ENCODE data around the gene TMED6.
"Not testable (repeated sequence)": the region's sequence is repeated elsewhere in the genome, so short reads cannot be mapped to it uniquely, and the experiment has no call there.

Gene TMED6

DNA sequence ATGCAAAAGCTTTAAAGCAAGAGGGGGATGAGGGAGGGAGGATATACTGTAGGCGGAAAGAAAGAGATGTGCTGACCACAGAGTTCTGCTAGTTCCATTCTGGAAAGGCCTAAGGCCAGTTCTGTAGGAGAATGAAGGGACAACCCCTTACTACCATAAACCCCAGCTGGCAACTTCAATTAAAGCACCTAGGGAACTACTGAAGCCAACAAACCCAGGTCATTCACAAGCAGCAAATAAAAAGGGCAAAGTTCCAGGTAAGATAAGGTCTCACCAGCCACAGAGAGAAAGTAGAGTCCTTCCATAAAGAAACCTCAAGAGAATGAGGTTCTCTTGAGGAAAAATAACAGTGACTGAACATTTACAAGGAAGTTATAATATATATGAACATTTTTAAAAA, 21.4 kb upstream of the TMED6 start:
- Mint-ChIP-seq H3K27ac (no peak overlapping the region), H3K36me3 (ENCODE audit: low read depth) (peaks cover 70% of the 10 kb centered on the region)

DNA sequence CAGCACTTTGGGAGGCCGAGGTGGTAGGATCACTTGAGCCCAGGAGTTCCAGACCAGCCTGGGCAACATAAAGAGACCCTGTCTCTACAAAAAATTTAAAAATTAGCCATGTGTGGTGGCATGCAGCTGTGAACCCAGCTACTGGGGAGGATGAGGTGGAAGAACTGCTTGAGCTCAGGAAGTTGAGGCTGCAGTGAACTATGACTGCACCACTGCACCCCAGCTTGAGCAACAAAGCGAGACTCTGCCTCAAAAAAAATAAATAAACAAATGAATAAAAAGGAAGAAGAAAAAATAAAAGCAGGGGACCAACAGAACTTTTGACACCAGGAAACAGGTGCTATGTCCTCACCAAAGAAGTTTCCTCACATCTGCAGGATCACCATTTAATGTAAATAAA, 20.0 kb upstream of the TMED6 start:
- peaks cover 72% of the 10 kb centered on the region for H3K36me3 Mint-ChIP-seq (ENCODE audit: low read depth)
- no peaks in the 10 kb centered on the region for H3K27me3 Mint-ChIP-seq
- H3K9me3 Mint-ChIP-seq, result no peaks in the 10 kb centered on the region
- no peak overlapping the region for H3K4me3 Mint-ChIP-seq
- H3K4me1 Mint-ChIP-seq (ENCODE audit: low read depth), result peaks cover 26% of the 10 kb centered on the region
- no peak overlapping the region for H3K27ac Mint-ChIP-seq

More for the DNA sequence above, 21.4 kb upstream of the TMED6 start:
- Mint-ChIP-seq H3K4me3 (no peak overlapping the region), H3K4me1 (ENCODE audit: low read depth) (peaks cover 21% of the 10 kb centered on the region), H3K9me3 (no peaks in the 10 kb centered on the region), H3K27me3 (no peaks in the 10 kb centered on the region)

DNA sequence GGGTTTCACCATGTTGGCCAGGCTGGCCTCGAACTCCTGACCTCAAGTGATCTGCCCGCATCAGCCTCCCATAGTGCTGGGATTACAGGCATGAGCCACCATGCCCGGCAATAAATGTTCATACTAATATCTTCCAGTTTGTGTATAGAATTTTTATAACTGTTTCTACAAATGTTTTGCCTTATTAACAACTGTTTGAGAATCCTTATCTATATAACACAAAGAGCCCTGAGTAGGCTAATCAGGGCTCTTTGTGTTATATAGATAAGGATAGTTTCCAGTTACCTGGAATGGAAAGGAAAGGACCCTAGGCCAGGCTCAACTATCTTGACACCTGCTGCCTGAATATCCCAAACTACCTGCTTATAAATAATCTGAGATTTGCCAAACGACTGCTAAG, 17.3 kb upstream of the TMED6 start:
- Mint-ChIP-seq H3K9me3 (no peaks in the 10 kb centered on the region), H3K27me3 (no peaks in the 10 kb centered on the region), H3K4me3 (no peak overlapping the region), H3K4me1 (ENCODE audit: low read depth) (peaks cover 32% of the 10 kb centered on the region), H3K27ac (no peak overlapping the region), H3K36me3 (ENCODE audit: low read depth) (peaks cover 74% of the 10 kb centered on the region)

DNA sequence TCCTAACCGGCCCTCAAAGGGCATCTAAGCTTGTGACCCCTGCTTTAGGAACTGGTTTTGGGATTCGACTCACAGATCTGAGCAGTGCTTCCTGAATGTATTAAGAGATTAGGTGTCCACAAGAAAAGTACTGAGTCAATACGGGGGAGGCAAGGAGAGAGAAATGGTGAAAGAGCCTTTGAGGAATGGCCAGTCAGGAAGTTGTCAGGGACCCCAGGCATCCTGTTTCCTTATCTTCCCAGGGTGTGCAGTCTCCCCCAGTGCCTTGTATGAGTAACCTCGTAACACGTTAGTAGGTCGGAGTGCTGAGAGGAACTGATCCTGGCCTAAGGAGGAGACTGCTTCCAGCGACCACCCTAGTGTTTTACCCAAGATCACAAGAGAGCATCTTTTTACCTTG, 16.4 kb upstream of the TMED6 start:
- H3K27me3 Mint-ChIP-seq, result no peaks in the 10 kb centered on the region
- no peak overlapping the region for H3K4me3 Mint-ChIP-seq
- peaks cover 71% of the 10 kb centered on the region for H3K36me3 Mint-ChIP-seq (ENCODE audit: low read depth)
- no peaks in the 10 kb centered on the region for H3K9me3 Mint-ChIP-seq
- H3K4me1 Mint-ChIP-seq (ENCODE audit: low read depth), result peaks cover 25% of the 10 kb centered on the region
- H3K27ac Mint-ChIP-seq, result peak overlapping the region; percentile 17

DNA sequence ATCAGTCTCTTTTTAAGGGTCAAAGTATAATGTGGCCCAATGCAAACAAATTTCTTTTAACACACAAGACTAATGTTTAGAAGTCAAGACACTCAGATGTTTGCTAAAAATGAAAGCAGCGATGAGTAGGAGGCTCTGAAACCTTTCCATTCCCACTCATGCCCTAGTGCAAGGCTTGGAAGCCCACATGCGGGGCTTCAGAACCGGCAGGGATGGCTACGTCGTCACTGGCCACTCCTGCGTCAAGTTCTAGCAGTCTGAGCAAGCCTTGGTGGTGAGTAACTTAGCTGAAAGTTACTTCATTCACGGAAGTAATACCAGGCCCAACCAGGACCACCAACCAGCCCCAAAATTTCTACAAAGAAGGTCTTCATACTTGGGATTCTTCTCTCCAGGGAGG, 14.8 kb upstream of the TMED6 start:
- no peaks in the 10 kb centered on the region for H3K9me3 Mint-ChIP-seq
- peaks cover 13% of the 10 kb centered on the region for H3K4me1 Mint-ChIP-seq (ENCODE audit: low read depth)
- H3K27me3 Mint-ChIP-seq, result no peaks in the 10 kb centered on the region

DNA sequence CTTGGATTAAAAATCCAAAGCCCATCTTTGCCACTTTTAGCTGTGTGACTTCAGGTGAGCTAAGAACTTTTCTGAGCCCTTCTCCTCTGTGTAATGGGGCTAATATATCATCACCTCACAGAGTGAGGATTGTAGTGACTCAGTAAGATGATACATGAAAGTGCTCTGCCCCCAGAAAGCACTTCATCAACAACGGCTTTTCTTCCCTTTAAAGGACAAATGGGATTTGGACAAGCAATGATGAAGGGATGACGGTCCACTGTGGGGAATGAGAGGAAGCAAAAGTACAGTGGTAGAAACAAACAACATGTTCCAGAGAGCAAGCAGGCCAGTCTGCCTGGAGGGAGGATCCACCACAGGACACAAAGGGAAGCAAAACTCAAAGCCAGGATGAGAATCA, 14.3 kb upstream of the TMED6 start:
- peak overlapping the region; percentile 49 for H3K27ac Mint-ChIP-seq
- peaks cover 69% of the 10 kb centered on the region for H3K36me3 Mint-ChIP-seq (ENCODE audit: low read depth)
- H3K27me3 Mint-ChIP-seq, result no peaks in the 10 kb centered on the region
- no peaks in the 10 kb centered on the region for H3K9me3 Mint-ChIP-seq
- no peak overlapping the region for H3K4me3 Mint-ChIP-seq
- H3K4me1 Mint-ChIP-seq (ENCODE audit: low read depth), result peaks cover 12% of the 10 kb centered on the region

More for the DNA sequence above, 14.8 kb upstream of the TMED6 start:
- Mint-ChIP-seq H3K36me3 (ENCODE audit: low read depth) (peaks cover 66% of the 10 kb centered on the region), H3K27ac (no peak overlapping the region), H3K4me3 (no peak overlapping the region)

DNA sequence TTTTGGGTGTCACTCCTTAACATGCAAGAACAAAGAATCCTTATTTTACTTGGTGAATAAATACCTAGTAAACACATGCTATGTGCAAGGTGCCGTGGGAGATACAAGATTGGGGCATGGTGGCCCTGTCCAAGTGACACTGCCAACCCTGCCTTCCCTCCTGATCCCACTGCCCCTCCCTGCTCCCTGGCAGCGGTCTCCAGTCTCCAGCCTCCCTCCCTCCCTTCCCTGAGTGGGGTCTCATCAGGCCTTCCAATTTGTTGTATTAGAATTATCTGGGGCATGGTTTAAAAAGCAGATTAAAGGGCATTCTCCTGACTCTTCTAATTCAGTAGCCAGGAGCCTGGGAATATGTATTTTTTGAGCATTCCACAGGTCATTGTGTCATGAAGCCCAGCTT, 12.5 kb upstream of the TMED6 start:
- no peaks in the 10 kb centered on the region for H3K27me3 Mint-ChIP-seq
- peaks cover 56% of the 10 kb centered on the region for H3K36me3 Mint-ChIP-seq (ENCODE audit: low read depth)
- peaks cover 12% of the 10 kb centered on the region for H3K4me1 Mint-ChIP-seq (ENCODE audit: low read depth)
- H3K4me3 Mint-ChIP-seq, result no peak overlapping the region
- no peaks in the 10 kb centered on the region for H3K9me3 Mint-ChIP-seq
- H3K27ac Mint-ChIP-seq, result no peak overlapping the region

DNA sequence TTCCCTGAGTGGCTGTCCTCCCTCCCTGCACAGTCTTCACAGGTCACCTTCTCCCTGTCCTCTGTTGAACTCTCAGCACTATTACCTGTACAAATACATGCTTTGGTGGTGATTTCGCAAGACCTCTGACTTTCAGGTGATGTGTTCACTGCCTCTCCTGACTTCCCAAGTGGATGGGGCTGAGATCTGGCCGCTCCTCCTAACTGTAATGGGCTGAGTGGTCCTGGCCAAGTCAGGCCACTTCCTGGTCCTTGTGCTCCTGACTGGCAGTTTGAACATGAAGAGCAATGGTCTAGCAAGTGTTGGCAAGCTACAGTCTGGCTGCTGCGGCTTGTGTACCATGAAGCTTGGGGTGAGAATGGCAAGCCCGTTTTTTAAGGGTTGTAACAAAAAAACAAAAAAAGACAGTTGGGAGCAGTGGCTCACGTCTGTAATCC, 11.7 kb upstream of the TMED6 start:
- peak overlapping the region; percentile 3 for H3K27ac Mint-ChIP-seq
- H3K4me3 Mint-ChIP-seq, result no peak overlapping the region
- H3K4me1 Mint-ChIP-seq (ENCODE audit: low read depth), result peaks cover 12% of the 10 kb centered on the region
- H3K9me3 Mint-ChIP-seq, result no peaks in the 10 kb centered on the region
- peaks cover 48% of the 10 kb centered on the region for H3K36me3 Mint-ChIP-seq (ENCODE audit: low read depth)
- H3K27me3 Mint-ChIP-seq, result no peaks in the 10 kb centered on the region

DNA sequence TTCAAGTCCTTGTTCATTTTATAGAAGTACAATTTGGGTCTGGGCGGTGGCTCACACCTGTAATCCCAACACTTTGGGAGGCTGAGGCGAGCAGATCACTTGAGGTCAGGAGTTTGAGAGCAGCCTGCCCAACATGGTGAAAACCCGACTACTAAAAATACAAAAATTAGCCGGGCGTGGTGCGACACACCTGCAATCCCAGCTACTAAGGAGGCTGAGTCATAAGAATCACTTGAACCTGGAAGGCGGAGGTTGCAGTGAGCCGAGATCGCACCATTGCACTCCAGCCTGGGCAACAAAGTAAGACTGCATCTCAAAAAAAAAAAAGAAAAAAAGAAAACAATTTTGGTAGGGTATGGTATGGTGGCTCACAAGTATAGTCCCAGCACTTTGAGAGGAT, 8.5 kb upstream of the TMED6 start:
- not testable (repeated sequence) for H3K9me3 Mint-ChIP-seq; H3K27ac Mint-ChIP-seq; H3K4me1 Mint-ChIP-seq (ENCODE audit: low read depth); H3K4me3 Mint-ChIP-seq; H3K27me3 Mint-ChIP-seq
- peaks cover 42% of the 10 kb centered on the region for H3K36me3 Mint-ChIP-seq (ENCODE audit: low read depth)

DNA sequence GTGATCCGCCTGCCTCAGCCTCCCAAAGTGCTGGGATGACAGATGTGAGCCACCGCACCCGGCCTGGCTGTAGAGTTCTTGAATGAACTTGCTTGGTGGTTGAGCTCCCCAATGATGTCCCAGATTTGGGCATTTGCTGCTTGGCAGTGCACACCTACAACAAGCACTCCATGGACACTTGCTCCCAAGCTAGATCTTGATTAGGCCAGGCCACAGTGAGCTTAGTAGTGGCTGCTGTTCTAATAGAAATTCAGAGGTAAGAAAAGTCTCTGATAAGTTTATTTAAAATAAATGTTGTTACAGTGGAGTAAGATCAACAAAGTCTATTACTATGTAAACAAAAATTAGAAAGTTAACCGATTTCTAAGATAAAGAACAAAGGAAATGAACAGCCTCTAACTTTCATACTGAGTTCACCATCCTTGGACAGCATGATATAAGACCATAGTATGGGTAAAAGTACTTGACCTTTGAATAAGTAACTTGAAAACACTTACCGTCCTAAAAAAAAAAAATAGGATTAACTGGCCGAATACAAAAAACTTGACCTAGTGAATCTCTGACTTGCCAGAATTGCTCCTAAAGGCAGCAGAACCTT, 951 bp downstream of the TMED6 start:
- H3K9me3 Mint-ChIP-seq, result no peaks in the 10 kb centered on the region
- H3K36me3 Mint-ChIP-seq (ENCODE audit: low read depth), result peaks cover 31% of the 10 kb centered on the region
- H3K4me1 Mint-ChIP-seq (ENCODE audit: low read depth), result peaks cover 6% of the 10 kb centered on the region
- no peak overlapping the region for H3K27ac Mint-ChIP-seq
- no peaks in the 10 kb centered on the region for H3K27me3 Mint-ChIP-seq
- no peak overlapping the region for H3K4me3 Mint-ChIP-seq

DNA sequence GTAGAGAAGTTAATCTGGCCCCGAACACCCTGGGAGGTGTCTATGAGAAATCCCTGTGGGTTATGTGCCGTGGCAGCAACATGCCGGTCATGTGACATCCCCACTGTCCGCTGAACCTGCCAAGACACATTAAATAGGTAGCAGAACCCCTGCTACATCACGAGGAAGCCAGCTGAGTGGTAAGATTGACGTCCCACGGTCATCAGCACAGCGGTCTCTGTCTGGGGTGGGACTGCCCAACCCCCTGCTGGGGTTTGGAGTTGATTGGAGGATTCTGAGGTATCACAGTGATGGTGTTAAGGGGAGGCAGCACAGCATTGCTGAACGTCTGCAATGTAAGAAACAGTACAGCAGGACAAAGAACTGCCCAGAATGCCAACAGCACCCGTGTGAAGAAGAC, 2.0 kb downstream of the TMED6 start:
- peaks cover 11% of the 10 kb centered on the region for H3K4me1 Mint-ChIP-seq (ENCODE audit: low read depth)
- H3K4me3 Mint-ChIP-seq, result no peak overlapping the region
- H3K9me3 Mint-ChIP-seq, result no peaks in the 10 kb centered on the region
- no peaks in the 10 kb centered on the region for H3K27me3 Mint-ChIP-seq
- peaks cover 31% of the 10 kb centered on the region for H3K36me3 Mint-ChIP-seq (ENCODE audit: low read depth)
- no peak overlapping the region for H3K27ac Mint-ChIP-seq

DNA sequence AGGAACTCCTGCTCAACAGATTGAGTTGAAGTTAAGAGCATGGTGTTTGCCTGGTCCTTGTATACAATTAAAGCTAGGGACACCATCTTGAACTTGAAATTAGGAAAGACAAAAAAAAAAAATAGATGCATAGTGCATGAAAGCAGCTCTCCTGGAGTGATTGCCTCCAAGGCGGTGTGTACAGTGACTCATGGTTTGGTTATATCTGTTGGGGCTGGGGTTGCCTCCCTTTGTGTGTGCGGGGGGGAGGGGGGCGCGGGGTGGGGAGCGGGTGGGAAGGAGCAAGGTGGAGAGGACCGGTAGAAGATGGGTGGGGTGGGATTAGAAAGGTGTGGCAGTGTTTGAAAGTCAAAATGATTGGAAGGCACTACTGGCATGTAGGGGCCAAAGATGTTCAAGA, 3.4 kb downstream of the TMED6 start:
- Mint-ChIP-seq H3K27me3 (no peaks in the 10 kb centered on the region), H3K9me3 (no peaks in the 10 kb centered on the region), H3K27ac (no peak overlapping the region), H3K36me3 (ENCODE audit: low read depth) (peaks cover 39% of the 10 kb centered on the region), H3K4me1 (ENCODE audit: low read depth) (peaks cover 15% of the 10 kb centered on the region), H3K4me3 (no peak overlapping the region)

DNA sequence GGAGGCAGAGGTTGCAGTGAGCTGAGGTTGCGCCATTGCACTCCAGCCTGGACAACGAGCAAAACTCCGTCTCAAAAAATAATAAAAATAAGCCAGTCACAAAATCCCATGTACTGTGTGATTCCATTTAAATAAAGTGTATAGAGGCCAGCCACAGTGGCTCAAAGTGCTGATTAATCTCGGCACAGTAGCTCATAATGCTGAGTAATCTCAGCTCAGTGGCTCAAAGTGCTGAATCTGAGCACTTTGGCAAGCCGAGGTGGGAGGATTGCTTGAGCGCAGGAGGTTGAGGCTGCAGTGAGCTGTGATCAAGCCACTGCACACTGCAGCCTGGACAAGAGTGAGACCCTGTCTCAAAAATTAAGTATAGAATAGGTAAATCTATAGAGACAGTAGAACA, 4.9 kb downstream of the TMED6 start:
- H3K36me3 Mint-ChIP-seq (ENCODE audit: low read depth), result peaks cover 49% of the 10 kb centered on the region
- H3K27me3 Mint-ChIP-seq, result no peaks in the 10 kb centered on the region
- H3K4me3 Mint-ChIP-seq, result no peak overlapping the region
- no peaks in the 10 kb centered on the region for H3K9me3 Mint-ChIP-seq
- peaks cover 20% of the 10 kb centered on the region for H3K4me1 Mint-ChIP-seq (ENCODE audit: low read depth)
- no peak overlapping the region for H3K27ac Mint-ChIP-seq

DNA sequence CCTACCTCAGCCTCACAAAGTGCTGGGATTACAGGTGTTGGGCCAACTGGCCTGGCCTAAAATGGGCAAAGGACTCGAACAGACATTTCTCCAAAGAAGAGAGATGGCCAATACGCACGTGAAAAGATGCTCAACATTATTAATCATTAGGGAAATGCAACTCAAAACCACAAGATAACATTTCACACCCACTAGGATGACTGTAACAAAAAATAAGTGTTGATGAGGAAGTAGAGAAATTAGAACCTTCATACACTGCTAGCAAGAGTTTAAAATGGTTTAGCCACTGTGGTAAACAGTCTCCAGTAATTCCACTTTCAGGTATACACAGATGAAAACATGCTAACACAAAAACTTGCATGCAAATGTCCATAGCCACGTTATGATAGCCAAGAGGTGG, 5.7 kb downstream of the TMED6 start:
- H3K27ac Mint-ChIP-seq, result peak overlapping the region; percentile 37

DNA sequence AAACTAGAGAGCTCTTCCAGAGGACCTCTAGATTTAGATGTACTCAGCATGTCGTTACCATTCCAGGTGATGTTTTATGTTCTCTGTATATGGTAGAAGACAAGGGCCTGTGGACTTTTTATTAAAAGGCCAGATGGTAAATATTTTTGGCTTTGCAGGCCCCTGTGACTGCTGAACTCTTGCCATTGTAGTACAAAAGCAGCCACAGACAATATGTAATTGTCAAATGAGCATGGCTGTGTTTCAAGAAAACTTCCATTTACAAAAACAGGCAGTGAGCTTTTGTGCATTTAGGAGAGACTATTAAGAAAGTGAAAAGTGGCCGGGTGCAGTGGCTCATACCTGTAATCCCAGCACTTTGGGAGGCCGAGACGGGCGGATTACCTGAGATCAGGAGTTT, 7.4 kb downstream of the TMED6 start:
- H3K27me3 Mint-ChIP-seq, result no peaks in the 10 kb centered on the region
- H3K4me3 Mint-ChIP-seq, result no peak overlapping the region
- H3K9me3 Mint-ChIP-seq, result no peaks in the 10 kb centered on the region
- H3K36me3 Mint-ChIP-seq (ENCODE audit: low read depth), result peaks cover 62% of the 10 kb centered on the region
- no peak overlapping the region for H3K27ac Mint-ChIP-seq
- H3K4me1 Mint-ChIP-seq (ENCODE audit: low read depth), result peaks cover 41% of the 10 kb centered on the region

More for the DNA sequence above, 5.7 kb downstream of the TMED6 start:
- Mint-ChIP-seq H3K9me3 (no peaks in the 10 kb centered on the region), H3K36me3 (ENCODE audit: low read depth) (peaks cover 57% of the 10 kb centered on the region), H3K27me3 (no peaks in the 10 kb centered on the region), H3K4me1 (ENCODE audit: low read depth) (peaks cover 27% of the 10 kb centered on the region), H3K4me3 (no peak overlapping the region)

DNA sequence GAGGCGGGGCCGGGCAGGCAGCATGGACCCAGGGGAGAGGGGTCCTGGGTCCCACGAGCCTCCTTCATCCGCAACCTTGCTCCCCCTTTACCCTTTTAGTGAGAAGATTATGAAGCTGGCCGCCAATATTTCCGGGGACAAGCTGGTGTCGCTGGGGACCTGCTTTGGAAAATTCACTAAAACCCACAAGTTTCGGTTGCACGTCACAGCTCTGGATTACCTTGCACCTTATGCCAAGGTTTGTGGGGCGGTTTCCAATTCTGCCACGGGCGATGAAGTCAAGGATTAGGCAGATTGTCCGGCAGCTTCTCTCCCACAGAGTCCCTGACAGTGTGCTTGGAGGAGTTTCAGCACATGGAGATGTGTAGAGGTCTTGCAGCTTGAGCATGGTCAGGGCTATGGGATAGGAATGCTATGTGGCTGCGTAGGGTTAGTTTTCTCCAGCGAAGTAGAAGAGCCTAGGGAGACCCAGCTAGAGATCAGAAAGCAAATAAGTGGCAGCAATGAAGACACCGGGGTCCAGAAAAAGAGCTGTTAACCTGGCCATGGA, 11.4 kb downstream of the TMED6 start:
- Mint-ChIP-seq H3K36me3 (ENCODE audit: low read depth) (peaks cover 63% of the 10 kb centered on the region), H3K27me3 (no peaks in the 10 kb centered on the region), H3K9me3 (no peaks in the 10 kb centered on the region), H3K4me1 (ENCODE audit: low read depth) (peaks cover 50% of the 10 kb centered on the region), H3K4me3 (peak overlapping the region; percentile 98), H3K27ac (peak overlapping the region; percentile 99)
